ENCODE data around the gene SHISA5. TPM values are rescaled to one million over a fixed set of nuclear protein-coding genes. Genes with fewer than 3 reads are reported as not detected.

Gene SHISA5
- total RNA-seq, 1 donor from 2014 or later, result 333 TPM

DNA sequence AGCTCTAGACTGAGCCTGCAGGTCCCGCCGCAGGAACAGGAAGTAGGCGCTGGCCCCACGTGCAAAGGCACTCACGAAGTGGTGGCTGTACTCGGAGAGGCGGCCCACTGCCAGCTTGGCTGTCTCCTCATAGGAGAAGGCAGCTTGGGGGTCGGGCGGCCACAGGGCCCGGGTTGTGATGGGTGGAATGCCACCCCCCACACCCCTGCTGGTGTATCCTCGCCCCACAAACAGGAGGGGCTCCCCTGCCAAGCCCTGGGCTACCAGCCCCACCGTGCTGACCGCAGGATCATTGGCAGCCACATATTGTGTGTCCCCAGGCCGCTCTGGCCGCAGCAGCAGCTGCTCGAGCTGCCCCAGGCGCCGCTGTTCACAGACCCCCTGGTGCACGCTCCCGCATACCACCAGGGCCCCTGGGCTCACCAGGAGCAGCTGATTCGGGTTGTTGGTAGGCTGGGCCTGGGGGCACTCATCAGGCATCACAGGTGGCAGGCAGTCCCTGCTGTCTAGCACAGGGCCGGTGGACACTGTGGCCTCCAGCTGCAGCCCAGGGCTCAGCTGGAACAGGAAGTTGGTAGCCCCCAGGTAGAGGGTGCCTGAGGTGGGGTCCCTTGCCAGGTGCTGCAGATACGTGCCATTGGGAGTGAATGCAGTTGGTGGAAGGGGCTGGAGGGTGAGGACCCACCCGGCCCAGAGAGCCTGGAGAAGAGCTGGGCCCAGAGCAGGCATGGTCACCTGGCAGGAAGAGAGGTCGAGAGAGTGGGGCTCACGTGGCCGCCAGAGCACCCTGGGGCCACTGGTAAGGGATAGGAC lies 79.9 kb downstream of the SHISA5 start:
- Mint-ChIP-seq H3K4me1 (ENCODE audit: low read depth, unreplicated experiment) (peaks cover 31% of the 10 kb centered on the region), H3K27me3 (ENCODE audit: low read depth, unreplicated experiment) (no peaks in the 10 kb centered on the region), H3K9me3 (ENCODE audit: unreplicated experiment) (no peaks in the 10 kb centered on the region), H3K4me3 (ENCODE audit: unreplicated experiment) (no peak overlapping the region), H3K27ac (ENCODE audit: unreplicated experiment) (no peak overlapping the region), H3K36me3 (ENCODE audit: low read depth, unreplicated experiment) (peaks cover 10% of the 10 kb centered on the region)
- Histone ChIP-seq H3K4me3 (ENCODE audit: insufficient read depth, low read depth, low read length) (no peak overlapping the region), H3K27me3 (ENCODE audit: insufficient read depth, low read length) (no peaks in the 10 kb centered on the region), H3K27ac (ENCODE audit: low read depth, low read length) (no peak overlapping the region), H3K79me2 (ENCODE audit: insufficient read depth, low read length) (peaks cover 49% of the 10 kb centered on the region), H3K4me1 (ENCODE audit: insufficient read depth, low read length) (peaks cover 33% of the 10 kb centered on the region), H2AFZ (ENCODE audit: low read depth, low read length) (no peak overlapping the region), H3K36me3 (ENCODE audit: insufficient read depth, low read length) (no peaks in the 10 kb centered on the region), H4K20me1 (ENCODE audit: insufficient read depth, low read length) (peaks cover 84% of the 10 kb centered on the region), H3K9me3 (ENCODE audit: insufficient read depth, low read depth, low read length) (no peaks in the 10 kb centered on the region), H3K4me2 (ENCODE audit: low read length) (no peak overlapping the region), H3K9ac (ENCODE audit: low read length) (no peak overlapping the region)
- FAIRE-seq (no peak), DNase-seq (ENCODE audit: low read depth) (no peak)
- no peak for TF ChIP-seq EZH2 (IDR thresholded peaks at IDR 0.05; ENCODE audit: insufficient read depth, low read length)
- TF ChIP-seq, protein P1, sequence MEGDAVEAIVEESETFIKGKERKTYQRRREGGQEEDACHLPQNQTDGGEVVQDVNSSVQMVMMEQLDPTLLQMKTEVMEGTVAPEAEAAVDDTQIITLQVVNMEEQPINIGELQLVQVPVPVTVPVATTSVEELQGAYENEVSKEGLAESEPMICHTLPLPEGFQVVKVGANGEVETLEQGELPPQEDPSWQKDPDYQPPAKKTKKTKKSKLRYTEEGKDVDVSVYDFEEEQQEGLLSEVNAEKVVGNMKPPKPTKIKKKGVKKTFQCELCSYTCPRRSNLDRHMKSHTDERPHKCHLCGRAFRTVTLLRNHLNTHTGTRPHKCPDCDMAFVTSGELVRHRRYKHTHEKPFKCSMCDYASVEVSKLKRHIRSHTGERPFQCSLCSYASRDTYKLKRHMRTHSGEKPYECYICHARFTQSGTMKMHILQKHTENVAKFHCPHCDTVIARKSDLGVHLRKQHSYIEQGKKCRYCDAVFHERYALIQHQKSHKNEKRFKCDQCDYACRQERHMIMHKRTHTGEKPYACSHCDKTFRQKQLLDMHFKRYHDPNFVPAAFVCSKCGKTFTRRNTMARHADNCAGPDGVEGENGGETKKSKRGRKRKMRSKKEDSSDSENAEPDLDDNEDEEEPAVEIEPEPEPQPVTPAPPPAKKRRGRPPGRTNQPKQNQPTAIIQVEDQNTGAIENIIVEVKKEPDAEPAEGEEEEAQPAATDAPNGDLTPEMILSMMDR (IDR thresholded peaks at IDR 0.05; ENCODE audit: insufficient read depth, low read depth, low read length), result no peak

DNA sequence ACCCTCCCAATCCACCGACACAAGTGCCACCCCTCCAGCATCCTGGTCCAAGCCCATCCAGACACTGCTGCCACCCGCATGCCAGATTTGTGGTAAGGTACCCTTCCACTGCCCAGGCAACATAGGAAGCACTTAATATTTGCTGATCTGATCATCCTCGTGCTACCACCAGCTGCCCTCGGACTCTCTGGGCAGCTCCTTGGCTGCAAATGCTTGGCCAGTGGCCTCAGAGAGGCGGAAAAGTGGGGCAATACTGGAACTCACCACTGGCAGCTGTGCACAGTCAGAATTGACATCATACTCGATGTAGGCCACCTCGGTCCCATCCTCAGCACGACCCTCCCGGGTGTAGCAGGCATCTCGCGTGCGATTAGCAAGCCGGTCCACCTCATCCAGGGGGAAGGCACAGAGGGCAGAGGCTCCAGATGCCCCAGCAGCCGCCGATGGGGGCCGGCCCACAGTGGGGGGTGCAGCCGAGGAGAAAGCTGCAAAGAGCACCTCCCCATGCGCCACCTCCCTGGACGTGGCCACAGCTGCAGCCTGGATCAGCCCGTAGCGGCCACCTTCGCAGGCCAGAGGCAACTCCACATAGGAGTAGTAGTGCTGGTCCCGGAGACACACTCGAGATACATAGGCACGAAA lies 80.6 kb downstream of the SHISA5 start:
- Histone ChIP-seq H3K27ac (ENCODE audit: low read depth, low read length) (no peak overlapping the region), H3K9ac (ENCODE audit: low read length) (no peak overlapping the region), H2AFZ (ENCODE audit: low read depth, low read length) (no peak overlapping the region), H4K20me1 (ENCODE audit: insufficient read depth, low read length) (peaks cover 89% of the 10 kb centered on the region), H3K9me3 (ENCODE audit: insufficient read depth, low read depth, low read length) (no peaks in the 10 kb centered on the region), H3K4me1 (ENCODE audit: insufficient read depth, low read length) (peaks cover 33% of the 10 kb centered on the region), H3K27me3 (ENCODE audit: insufficient read depth, low read length) (no peaks in the 10 kb centered on the region), H3K36me3 (ENCODE audit: insufficient read depth, low read length) (no peaks in the 10 kb centered on the region), H3K4me3 (ENCODE audit: insufficient read depth, low read depth, low read length) (no peak overlapping the region), H3K79me2 (ENCODE audit: insufficient read depth, low read length) (peaks cover 47% of the 10 kb centered on the region), H3K4me2 (ENCODE audit: low read length) (no peak overlapping the region)
- H3K36me3 Mint-ChIP-seq (ENCODE audit: low read depth, unreplicated experiment), result peaks cover 10% of the 10 kb centered on the region
- no peaks in the 10 kb centered on the region for H3K9me3 Mint-ChIP-seq (ENCODE audit: unreplicated experiment)
- no peak for TF ChIP-seq EZH2 (IDR thresholded peaks at IDR 0.05; ENCODE audit: insufficient read depth, low read length)
- TF ChIP-seq, protein P1 (IDR thresholded peaks at IDR 0.05; ENCODE audit: insufficient read depth, low read depth, low read length), result no peak
- FAIRE-seq, result no peak
- H3K27me3 Mint-ChIP-seq (ENCODE audit: low read depth, unreplicated experiment), result no peaks in the 10 kb centered on the region
- no peak for DNase-seq (ENCODE audit: low read depth)
- no peak overlapping the region for H3K27ac Mint-ChIP-seq (ENCODE audit: unreplicated experiment)
- peaks cover 30% of the 10 kb centered on the region for H3K4me1 Mint-ChIP-seq (ENCODE audit: low read depth, unreplicated experiment)
- no peak overlapping the region for H3K4me3 Mint-ChIP-seq (ENCODE audit: unreplicated experiment)

All from astrocyte (in vitro differentiated cells and primary cell).